GM12872 (cell line): Measurements from ENCODE around the gene BICDL1.

Experiments used
- TF ChIP-seq, protein P1 (sequence below): IDR thresholded peaks from 3 replicates; pipeline ENCODE4 v1.5.1; 2011; ENCODE audit warnings: low read depth, mild to moderate bottlenecking, low read length, moderate library complexity; ENCODE audit not compliant: insufficient read depth

BICDL1 gene, protein sequence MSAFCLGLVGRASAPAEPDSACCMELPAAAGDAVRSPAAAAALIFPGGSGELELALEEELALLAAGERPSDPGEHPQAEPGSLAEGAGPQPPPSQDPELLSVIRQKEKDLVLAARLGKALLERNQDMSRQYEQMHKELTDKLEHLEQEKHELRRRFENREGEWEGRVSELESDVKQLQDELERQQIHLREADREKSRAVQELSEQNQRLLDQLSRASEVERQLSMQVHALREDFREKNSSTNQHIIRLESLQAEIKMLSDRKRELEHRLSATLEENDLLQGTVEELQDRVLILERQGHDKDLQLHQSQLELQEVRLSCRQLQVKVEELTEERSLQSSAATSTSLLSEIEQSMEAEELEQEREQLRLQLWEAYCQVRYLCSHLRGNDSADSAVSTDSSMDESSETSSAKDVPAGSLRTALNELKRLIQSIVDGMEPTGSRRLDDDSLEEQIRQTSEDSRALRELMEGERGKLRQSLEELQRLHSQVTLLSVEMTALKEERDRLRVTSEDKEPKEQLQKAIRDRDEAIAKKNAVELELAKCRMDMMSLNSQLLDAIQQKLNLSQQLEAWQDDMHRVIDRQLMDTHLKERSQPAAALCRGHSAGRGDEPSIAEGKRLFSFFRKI

DNA sequence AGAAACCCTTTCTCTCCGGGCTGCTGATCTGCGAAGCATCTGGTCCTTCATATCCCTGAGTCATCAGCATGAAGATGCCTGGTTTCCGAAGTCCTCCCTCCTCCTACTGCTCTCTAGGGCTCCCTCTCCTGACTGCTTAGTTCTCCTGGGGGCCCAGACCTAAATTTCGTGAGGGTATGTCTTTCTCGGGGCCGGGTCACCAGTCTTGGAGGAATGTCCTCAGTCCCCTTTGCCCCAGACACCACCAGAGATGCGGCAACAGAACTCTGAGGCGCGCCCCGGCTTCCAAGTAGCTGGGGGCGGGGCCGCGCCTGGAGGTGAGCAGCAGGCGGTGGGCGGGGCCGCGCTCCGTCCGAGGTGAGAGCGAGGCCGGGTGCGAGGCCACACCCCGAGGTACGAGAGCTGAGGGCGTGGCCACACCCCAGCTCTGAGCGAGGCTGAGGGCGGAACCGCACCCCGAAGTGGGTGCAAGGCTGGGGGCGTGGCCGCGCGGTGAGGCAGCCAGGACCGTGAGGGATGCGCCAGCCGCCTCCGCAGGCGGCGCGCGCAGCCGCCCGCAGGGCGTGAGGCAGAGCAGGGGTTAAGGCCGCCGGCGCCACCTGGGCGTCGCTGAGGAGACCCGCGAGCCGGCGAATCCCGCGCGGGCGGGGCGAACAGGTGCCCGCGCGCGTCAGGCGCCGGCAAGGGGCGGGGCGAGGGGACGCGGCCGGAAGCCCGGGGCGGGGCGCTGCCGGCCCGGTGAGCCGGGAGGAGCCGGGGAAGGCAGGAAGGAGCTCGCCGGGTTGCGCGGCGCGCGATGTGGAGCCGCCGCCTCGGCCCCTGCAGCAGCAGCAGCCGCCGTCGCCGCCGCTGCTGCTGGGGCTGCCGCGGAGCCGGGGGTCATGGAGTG lies at the start of gene BICDL1:
TSS of gene BICDL1 (plus strand) at position 765 of the 889 bp plus-strand sequence. CDS start 633 bp downstream, outside the sequence.
- TF ChIP-seq, protein P1, sequence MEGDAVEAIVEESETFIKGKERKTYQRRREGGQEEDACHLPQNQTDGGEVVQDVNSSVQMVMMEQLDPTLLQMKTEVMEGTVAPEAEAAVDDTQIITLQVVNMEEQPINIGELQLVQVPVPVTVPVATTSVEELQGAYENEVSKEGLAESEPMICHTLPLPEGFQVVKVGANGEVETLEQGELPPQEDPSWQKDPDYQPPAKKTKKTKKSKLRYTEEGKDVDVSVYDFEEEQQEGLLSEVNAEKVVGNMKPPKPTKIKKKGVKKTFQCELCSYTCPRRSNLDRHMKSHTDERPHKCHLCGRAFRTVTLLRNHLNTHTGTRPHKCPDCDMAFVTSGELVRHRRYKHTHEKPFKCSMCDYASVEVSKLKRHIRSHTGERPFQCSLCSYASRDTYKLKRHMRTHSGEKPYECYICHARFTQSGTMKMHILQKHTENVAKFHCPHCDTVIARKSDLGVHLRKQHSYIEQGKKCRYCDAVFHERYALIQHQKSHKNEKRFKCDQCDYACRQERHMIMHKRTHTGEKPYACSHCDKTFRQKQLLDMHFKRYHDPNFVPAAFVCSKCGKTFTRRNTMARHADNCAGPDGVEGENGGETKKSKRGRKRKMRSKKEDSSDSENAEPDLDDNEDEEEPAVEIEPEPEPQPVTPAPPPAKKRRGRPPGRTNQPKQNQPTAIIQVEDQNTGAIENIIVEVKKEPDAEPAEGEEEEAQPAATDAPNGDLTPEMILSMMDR = peak; percentile 28; the same call in 2 of the 3 replicates

DNA sequence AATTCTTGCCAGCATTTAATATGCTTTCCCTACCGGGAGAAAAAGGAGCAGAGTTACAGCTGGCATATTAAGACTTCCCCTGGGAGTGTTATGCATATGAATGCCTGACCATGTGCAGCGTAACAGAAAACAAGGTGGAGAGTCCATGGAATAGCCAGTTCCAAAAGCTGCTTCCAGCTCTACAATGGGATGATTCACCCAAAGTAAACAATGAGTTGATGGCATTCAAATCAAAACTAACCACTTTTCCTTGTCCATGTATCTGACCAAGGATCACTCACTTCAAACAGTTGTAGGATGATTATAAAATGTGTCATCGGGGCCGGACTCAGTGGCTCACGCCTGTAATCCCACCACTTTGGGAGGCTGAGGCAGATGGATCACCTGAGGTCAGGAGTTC lies 48.1 kb upstream of the BICDL1 start:
- TF ChIP-seq, protein P1 = no peak

DNA sequence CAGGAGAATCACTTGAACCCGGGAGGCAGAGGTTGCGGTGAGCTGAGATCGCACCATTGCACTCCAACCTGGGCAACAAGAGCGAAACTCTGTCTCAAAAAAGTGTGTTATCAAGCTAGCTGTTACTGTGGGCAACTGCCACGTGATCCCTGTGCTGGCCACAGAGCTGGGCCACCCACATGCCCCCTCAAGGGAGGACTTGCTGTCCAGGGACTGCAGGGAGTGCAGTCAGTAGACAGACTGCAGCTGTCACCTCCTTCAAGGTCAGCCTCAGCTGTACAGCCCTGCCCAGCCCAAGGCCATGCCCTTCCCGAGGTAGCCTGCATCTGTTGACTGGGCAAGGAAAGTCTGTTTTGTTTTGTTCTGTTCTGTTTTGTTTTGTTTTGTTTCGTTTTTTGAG lies 46.6 kb upstream of the BICDL1 start:
- TF ChIP-seq, protein P1 = no peak

- TF ChIP-seq, protein P1 = no peak
Measured at GRCh38 chr12:119946213-119946612, 42.8 kb upstream of the BICDL1 start.

- TF ChIP-seq, protein P1 = no peak
Measured at GRCh38 chr12:119949145-119949544, 39.9 kb upstream of the BICDL1 start.

- TF ChIP-seq, protein P1 = no peak
Measured at GRCh38 chr12:119949594-119949993, 39.4 kb upstream of the BICDL1 start.

DNA sequence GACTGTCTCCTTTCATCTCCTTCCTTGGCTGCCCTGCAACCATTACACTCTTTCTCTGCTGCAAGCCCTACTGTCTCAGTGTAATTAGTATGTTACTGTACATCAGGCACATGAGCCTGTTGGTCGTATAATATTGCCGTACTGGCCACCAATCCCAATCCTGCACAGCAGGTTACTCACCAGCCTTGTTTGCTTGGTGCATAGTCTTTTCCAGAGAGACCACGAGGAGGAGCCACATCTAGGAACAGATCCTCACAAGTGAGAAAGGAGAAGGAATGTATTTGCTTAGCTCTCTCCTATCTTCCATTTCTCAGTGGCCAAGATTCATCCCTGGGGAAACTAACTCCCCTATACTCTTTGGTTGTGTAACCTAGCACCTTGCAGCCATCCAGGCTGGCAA lies 33.0 kb upstream of the BICDL1 start:
- TF ChIP-seq, protein P1 = no peak
